NCI-H2196 treated with DMSO at 0.1 percent for 48 hours (cell line): ENCODE data around the gene C20orf204.

ENCODE experiments used
- DNase-seq: peaks from one replicate; lab custom pipeline; 2025; ENCODE audit not compliant: unreplicated experiment; lab: John Stamatoyannopoulos, UW

Gene C20orf204

GRCh38 chr20:64070244-64070993, 34.4 kb downstream of the C20orf204 start:
- no peak for DNase-seq

- no peak for DNase-seq
These were observed 35.7 kb downstream of the C20orf204 start for GRCh38 chr20:64071341-64072332.

GRCh38 chr20:64072498-64073063, 36.6 kb downstream of the C20orf204 start:
- no peak for DNase-seq

GRCh38 chr20:64073476-64074183, 37.6 kb downstream of the C20orf204 start:
- DNase-seq, result no peak

- no peak for DNase-seq
These were observed 38.3 kb downstream of the C20orf204 start for GRCh38 chr20:64074184-64074789.

GRCh38 chr20:64074963-64075362, 39.0 kb downstream of the C20orf204 start:
- DNase-seq, result no peak

- DNase-seq, result no peak
These were observed 39.6 kb downstream of the C20orf204 start for GRCh38 chr20:64075556-64075955.

GRCh38 chr20:64076061-64076997, 40.3 kb downstream of the C20orf204 start:
- DNase-seq, result no peak

- DNase-seq, result no peak
These were observed 41.1 kb downstream of the C20orf204 start for GRCh38 chr20:64077094-64077493.

- DNase-seq, result no peak
These were observed 41.5 kb downstream of the C20orf204 start for GRCh38 chr20:64077541-64077875.

- DNase-seq, result no peak
These were observed 42.0 kb downstream of the C20orf204 start for GRCh38 chr20:64077876-64078551.

GRCh38 chr20:64078934-64079272, 42.9 kb downstream of the C20orf204 start:
- DNase-seq, result no peak

- peak; percentile 64 for DNase-seq
These were observed 43.5 kb downstream of the C20orf204 start, which contains the start of gene RGS19 for GRCh38 chr20:64079273-64080012. RGS19 (minus strand) TSS chr20:64079518; CDS start chr20:64076886, 2,632 bp downstream.

- no peak for DNase-seq
These were observed 44.2 kb downstream of the C20orf204 start, which contains the start of gene OPRL1 for GRCh38 chr20:64080013-64080812. OPRL1 (plus strand) TSS chr20:64080082; CDS start chr20:64092721, 12,639 bp downstream.

- DNase-seq, result no peak
These were observed 45.0 kb downstream of the C20orf204 start for GRCh38 chr20:64080813-64081623.

- no peak for DNase-seq
These were observed 45.6 kb downstream of the C20orf204 start for GRCh38 chr20:64081624-64081964.
